HG03175 (cell line): ENCODE measurements around the gene CCDC127.
A peak's percentile ranks its signal among the peaks of the same experiment; 100 is the strongest.
"Not testable (repeated sequence)": the region's sequence is repeated elsewhere in the genome, so short reads cannot be mapped to it uniquely, and the experiment has no call there.

Source experiments
- ATAC-seq: cut with Tn5 transposase; IDR thresholded peaks from one replicate; pipeline ENCODE4 v1.9.1; 2021; ENCODE audit warnings: mild to moderate bottlenecking, moderate library complexity; ENCODE audit not compliant: unreplicated experiment

CCDC127 gene, protein sequence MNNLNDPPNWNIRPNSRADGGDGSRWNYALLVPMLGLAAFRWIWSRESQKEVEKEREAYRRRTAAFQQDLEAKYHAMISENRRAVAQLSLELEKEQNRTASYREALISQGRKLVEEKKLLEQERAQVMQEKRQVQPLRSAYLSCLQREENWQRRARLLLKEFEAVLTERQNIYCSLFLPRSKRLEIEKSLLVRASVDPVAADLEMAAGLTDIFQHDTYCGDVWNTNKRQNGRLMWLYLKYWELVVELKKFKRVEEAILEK

DNA sequence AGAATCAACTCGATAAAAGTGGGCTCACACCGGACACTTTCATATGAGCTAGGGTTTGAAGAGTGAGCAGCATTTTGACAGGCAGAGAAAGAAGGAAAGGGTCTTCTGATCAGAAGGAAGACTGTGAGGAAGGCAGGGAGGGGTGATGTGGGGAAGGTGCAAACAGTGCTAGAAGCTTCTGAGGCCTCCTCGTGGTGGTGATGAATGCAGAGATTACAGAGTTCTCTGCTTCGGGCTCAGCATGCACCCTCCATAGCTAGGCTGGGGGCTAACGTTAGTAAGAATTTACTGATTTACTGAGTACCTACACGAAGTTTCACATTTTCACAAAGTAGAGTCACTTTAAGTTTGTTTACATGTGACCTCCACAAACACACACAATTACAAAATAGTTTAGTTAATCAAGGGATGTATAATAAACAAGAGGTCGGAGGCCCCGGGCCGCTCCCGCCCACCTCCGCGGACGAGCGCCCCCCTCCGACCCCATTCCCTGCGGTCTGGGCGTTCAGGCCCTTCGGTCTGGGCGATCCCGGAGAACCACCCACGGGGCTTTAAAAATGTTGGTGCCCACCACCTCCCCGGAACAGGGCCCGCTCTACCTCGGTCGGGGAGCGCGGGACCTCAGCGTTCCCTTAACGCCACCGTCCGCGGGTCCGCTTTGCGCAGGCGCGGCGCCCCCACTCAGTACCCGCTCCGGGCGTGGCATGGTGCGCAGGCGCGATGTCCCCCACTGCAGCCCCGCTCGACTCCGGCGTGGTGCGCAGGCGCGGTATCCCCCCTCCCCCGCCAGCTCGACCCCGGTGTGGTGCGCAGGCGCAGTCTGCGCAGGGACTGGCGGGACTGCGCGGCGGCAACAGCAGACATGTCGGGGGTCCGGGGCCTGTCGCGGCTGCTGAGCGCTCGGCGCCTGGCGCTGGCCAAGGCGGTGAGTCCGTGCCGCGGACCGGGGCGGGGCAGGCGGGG is at the start of gene CCDC127, which contains the start of gene SDHA:
TSS of gene CCDC127 (minus strand) at position 660 of the 963 bp plus-strand sequence. CDS start 1,304 bp downstream, outside the sequence.
TSS of gene SDHA (plus strand) at position 827 of the 963 bp plus-strand sequence. CDS start at position 863, 36 bp downstream.
- peak; percentile 79 for ATAC-seq

DNA sequence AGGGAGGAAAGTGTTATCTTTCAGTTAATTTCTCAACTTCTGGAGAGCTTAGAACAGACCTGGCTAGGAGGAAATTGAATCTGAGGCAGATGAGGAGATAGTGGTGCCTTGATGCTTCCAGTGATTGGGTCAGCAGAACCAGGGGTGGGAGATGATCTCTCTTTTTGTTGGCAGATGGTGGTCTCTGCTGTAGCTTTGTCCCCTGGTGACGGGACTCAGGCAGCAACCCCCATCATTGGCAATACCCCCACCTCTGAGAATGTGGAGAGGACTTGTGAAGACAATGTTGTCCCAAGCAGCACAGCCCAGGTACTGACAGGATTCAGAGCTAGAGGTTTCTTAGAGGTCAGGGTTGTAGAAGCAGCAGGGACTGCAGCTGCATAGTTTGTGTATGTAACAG is 49.8 kb upstream of the CCDC127 start:
- no peak for ATAC-seq

DNA sequence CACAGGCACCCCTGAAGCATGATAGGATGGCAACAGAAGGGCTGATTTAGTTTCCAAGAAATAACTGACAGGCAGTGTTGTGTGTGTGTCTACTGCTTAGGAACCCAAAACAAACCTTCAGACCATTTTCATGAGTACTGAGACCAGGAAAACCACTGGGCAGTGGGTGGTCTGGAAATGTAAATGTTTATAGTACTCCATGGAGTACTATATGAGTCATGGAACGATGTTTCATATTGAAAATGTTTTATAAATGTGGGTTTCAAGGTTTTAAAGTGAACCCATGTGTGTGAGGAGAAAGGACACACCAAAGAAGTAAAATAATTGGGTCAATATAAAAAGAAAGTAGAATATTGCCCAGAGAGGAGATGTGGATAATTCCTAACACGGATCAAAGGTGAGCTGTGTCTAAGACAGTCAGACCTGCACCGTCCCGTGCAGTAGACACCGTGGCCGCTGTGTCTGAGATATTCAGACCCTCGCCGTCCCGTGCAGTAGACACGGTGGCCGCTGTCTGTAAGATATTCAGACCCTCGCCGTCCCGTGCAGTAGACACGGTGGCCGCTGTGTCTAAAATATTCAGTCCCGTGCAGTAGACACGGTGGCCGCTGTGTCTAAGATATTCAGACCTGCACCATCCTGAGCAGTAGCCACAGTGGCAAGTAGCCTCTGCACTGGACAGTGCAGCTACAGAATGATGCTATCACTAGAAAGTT is 48.5 kb upstream of the CCDC127 start:
- not testable (repeated sequence) for ATAC-seq

DNA sequence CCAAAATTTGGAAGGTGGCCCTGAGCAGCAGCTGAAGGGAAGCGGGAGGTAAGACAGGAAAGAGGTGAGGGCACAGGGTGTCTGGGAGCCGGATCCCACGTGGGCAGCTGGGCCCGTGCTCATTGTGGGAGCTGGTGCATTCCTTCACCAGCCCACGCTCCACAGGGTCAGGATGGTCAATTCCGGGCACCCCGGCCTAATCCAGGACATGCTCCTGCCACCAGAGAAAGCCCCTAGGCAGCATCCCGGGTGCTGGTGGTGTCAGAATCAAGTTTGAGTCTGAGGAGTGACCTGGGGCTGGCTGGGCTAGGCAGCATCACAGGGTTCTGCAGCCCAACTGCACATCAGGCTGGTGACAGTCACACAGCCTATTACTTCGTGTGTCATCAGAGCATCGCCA is 46.4 kb upstream of the CCDC127 start:
- ATAC-seq, result no peak

DNA sequence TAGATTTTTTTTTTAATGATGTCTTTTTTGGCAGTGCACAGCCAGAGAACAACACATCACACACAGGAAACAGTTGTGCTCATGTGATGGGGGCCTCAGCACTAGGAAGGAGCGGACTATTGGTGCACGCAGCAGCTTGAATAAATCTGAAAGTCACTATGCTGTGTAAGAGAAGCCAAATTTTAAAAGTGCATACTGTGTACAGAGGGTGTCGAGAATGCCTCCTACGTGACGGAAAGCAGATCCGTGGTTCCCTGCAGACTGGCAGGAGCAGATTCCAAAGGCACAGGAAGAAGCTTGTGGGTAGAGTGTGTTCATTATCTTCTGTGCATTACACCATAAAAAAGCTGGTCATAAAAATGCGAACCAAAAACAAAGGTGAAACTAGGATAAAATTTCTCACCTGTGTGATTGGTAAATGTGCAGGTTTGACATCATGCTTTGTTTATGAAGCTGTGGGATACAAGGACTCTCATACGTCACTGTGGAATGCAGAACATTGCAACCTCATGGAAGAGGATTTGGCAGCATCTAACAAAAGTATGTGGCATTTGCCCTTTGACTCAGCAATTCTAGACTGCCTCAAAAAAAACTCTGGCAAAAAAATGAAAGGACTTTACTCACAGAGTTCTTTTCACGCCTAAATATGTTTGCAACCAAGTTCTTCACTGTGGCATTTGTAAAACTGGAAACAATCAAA is 45.5 kb upstream of the CCDC127 start:
- not testable (repeated sequence) for ATAC-seq

DNA sequence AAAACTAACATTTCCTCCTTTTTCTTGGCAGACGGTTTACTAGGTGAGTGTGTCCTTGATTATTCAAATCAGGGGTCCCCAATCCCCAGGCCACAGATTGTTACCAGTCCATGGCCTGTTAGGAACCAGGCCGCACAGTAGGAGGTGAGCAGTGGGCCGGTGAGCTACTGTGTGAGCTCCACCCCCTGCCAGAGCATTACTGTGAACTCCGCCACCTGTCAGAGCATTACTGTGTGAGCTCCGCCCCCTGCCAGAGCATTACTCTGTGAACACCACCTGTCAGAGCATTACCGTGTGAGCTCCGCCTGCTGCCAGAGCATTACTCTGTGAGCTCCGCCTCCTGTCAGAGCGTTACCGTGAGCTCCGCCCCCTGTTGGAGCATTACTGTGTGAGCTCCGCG is 39.2 kb upstream of the CCDC127 start:
- ATAC-seq, result no peak

DNA sequence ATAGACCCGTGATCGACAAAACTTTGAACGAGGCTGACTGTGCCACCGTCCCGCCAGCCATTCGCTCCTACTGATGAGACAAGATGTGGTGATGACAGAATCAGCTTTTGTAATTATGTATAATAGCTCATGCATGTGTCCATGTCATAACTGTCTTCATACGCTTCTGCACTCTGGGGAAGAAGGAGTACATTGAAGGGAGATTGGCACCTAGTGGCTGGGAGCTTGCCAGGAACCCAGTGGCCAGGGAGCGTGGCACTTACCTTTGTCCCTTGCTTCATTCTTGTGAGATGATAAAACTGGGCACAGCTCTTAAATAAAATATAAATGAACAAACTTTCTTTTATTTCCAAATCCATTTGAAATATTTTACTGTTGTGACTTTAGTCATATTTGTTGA is 38.4 kb upstream of the CCDC127 start:
- ATAC-seq, result not testable (repeated sequence)

DNA sequence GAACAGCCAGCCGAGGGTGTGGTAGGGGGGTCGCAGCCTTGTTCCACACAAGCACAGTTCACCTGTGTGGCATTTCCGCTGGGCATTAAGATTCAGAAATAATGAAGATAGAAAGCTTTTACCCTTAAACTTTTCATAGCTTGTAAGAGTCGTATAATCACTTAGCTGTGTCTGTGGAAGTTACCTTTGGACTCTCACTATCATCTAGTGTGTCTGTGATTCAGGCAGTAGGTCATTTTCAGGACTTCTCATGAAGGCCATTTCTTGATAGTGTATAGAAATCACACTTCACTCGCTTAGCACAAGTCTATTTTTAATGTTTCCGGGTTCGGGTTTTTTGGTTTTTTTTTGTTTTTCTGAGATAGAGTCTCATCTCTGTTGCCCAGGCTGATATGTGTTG is 37.2 kb upstream of the CCDC127 start:
- not testable (repeated sequence) for ATAC-seq

DNA sequence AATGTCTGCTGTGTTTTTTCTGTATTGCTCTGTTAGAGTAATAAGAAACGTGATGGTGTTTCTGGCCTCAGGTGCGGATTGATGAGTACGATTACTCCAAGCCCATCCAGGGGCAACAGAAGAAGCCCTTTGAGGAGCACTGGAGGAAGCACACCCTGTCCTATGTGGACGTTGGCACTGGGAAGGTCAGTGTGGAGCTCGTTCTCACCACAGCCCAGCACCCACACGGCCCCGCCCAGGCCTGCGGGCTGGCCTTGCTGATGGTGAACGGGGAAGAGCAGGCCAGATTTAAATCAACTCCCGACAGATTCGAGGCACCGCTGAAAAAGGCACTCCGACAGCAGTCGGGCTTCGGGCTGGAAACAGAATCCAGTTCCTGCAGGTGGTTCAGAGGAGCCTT is 36.4 kb upstream of the CCDC127 start:
- ATAC-seq, result not testable (repeated sequence)

DNA sequence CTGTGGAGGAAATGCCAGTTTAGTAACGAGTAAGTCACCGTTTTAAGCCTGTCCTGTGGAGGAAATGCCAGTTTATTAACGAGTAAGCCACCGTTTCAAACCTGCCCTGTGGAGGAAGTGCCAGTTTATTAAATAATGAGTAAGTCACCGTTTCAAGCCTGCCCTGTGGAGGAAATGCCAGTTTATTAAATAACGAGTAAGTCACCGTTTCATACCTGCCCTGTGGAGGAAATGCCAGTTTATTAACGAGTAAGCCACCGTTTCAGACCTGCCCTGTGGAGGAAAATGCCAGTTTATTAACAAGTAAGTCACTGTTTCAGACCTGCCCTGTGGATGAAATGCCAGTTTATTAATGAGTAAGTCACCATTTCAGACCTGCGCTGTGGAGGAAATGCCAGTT is 34.6 kb upstream of the CCDC127 start:
- ATAC-seq, result no peak

DNA sequence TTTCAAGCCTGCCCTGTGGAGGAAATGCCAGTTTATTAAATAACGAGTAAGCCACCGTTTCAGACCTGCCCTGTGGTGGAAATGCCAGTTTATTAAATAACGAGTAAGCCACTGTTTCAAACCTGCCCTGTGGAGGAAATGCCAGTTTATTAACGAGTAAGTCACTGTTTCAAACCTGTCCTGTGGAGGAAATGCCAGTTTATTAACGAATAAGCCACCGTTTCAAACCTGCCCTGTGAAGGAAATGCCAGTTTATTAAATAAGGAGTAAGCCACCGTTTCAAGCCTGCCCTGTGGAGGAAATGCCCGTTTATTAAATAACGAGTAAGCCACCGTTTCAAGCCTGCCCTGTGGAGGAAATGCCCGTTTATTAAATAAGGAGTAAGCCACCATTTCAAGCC is 34.0 kb upstream of the CCDC127 start:
- ATAC-seq, result not testable (repeated sequence)

DNA sequence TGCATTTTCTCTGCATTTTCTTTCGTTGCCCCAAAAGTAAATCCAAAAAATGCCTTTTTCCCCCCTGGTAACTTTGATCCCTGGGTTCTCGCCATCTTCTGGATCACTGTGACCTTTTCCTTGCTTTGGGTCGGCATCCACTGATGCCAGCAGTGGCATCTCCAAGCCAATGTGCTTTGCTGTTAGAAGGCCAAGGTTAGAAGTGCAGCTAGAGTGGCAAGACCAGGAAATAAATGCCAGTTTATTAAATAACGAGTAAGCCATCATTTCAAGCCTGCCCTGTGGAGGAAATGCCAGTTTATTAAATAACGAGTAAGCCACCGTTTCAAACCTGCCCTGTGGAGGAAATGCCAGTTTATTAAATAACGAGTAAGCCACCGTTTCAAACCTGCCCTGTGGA is 33.6 kb upstream of the CCDC127 start:
- not testable (repeated sequence) for ATAC-seq

DNA sequence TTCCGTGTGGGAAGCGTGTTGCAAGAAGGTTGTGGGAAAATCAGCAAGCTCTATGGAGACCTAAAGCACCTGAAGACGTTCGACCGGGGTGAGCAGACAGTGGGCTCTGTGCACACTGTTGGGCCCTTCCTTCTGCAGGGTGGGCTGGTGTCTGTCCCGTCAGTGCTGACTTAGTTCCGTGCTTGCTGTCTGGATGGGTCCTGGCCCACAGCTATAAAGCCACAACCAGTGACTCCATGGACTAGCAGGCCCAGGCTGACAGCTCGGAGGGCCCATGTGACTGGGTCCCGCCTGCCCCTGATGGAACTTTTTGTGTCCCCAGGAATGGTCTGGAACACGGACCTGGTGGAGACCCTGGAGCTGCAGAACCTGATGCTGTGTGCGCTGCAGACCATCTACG is 33.1 kb upstream of the CCDC127 start:
- ATAC-seq, result not testable (repeated sequence)

DNA sequence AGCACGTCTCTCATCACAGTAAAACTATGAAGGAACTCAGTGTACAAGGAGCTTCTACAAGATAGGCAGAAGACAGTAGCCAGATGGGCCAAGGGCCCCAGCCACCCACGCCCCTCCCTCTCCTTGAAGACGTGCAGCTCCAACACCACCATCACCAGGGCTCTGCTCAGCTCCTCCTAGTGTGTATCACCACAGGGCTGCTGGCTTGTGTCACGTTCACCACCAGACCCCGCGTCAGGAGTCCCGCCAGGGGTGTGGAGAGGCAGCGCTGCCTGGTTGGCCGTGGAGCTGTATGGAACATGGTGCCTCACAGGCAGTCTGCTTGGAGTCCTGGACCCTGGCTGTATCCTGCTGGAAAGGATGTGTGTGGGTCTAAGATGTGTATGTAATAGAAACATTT is 32.4 kb upstream of the CCDC127 start:
- ATAC-seq, result not testable (repeated sequence)

DNA sequence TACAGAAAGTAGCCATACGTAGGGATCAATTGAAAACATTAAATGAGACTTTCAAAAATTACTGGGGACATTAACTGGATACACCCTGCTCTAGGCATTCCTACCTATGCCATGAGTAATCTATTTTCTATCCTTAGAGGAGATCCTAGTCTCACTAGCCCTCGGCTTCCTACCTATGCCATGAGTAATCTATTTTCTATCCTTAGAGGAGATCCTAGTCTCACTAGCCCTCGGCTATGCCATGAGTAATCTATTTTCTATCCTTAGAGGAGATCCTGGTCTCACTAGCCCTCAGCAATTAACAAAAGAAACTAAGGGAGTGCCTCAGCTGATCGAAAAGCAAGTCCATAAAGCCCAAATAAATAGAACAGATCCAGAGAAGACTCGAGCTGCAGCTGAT is 27.8 kb upstream of the CCDC127 start:
- not testable (repeated sequence) for ATAC-seq

DNA sequence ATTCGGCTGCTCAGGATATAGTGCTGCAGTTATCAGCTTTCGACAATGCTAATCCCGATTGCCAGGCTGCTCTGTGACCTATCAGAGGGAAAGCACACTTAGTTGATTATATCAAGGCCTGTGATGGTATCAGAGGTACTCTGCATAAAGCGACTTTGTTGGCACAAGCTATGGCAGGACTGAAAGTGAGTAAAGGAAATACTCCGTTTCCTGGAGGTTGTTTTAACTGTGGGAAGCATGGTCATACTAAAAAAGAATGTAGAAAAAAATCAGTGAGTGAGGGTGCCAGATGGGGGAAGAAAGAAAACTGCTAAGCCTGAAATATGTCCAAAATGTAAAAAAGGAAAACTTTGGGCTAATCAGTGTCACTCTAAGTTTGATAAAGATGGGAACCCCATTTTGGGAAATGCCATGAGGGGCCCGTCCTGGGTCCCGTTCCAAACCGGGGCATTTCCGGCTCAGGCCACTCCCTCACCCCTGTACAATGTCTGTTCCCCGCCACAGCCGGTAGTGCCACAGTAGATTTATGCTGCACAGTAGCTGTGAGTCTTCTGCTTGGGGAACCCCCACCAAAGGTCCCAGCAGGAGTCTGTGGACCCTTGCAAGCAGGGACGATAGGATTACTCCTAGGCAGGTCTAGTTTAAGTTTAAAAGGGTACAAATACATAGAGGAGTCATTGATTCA is 25.9 kb upstream of the CCDC127 start:
- not testable (repeated sequence) for ATAC-seq

DNA sequence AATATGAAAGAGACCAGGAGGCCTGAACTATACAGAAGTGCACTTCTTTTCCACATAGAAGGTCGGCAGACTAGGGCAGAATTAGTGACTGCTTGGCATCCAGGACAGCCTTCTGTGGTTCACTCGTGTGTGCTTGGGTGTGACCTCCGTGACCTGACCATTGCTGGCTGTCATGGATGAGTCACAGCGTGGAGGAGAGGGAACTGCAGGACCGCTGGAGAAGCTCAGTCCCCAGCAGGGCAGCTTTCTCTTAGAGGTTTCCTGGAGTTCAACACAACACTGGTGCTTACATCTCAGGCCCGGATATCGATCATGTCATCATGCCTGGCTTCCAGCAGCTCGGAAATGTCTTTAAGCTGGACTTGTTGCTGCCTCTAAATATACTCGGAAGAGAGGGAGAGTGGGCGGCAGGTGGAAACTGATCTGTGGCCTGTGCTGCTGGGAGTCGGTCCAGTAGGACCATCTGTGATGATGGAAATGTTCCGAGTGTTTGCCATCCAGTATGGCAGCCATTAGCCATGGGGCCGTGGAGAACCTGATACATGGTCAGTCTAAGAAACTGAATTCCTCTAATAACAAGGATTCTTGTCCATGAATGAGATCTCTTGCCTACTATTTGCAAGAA is 23.2 kb upstream of the CCDC127 start:
- not testable (repeated sequence) for ATAC-seq

DNA sequence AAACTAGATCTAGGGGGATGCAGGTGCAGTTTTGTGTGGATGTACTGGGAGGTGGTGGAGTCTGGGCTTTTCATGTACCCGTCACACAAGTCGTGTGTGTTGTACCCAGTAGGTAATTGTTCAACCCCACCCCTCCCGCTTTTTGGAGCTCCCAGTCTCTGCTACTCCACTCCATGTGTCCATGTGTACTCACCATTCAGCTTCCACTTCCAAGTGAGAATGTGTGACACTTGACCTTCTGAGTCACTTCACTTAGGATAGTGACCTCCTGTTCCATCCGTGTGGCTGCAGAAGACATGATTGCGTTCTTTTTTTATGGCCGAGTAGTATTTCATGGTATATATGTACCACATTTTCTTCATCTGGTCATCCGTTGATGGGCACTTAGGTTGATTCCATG is 22.6 kb upstream of the CCDC127 start:
- not testable (repeated sequence) for ATAC-seq

DNA sequence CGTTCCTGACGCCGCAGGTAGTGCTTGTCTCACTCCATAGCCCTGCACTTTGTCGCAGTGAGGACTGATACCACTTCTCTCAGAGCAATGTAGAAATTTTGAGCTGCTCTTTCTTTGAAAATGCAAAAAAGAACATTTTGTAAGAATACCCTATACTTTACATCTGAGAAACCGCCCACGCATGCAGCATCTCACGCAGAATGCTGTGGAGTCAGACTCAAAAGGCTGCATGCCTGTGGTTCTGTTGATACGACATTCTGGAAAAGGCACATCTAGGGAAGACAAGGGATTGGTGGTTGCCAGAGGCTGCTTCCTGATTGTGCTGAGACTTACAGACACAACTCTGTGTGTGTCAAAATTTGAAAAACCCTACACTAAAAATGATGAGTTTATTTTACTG is 20.0 kb upstream of the CCDC127 start:
- ATAC-seq, result not testable (repeated sequence)
